HG03097 (cell line): ENCODE results near the gene ATP2A3.
A peak's percentile ranks its signal among the peaks of the same experiment; 100 is the strongest.

Experiments
- ATAC-seq: cut with Tn5 transposase; IDR thresholded peaks from one replicate; pipeline ENCODE4 v1.9.1; 2021; ENCODE audit not compliant: unreplicated experiment, low FRiP score

Gene ATP2A3

GRCh38 chr17:3895354-3895753 is 68.9 kb downstream of the ATP2A3 start:
- ATAC-seq = no peak

GRCh38 chr17:3894911-3895343 is 69.3 kb downstream of the ATP2A3 start:
- no peak for ATAC-seq

- no peak for ATAC-seq
These were observed 70.0 kb downstream of the ATP2A3 start for GRCh38 chr17:3894188-3894587.

DNA sequence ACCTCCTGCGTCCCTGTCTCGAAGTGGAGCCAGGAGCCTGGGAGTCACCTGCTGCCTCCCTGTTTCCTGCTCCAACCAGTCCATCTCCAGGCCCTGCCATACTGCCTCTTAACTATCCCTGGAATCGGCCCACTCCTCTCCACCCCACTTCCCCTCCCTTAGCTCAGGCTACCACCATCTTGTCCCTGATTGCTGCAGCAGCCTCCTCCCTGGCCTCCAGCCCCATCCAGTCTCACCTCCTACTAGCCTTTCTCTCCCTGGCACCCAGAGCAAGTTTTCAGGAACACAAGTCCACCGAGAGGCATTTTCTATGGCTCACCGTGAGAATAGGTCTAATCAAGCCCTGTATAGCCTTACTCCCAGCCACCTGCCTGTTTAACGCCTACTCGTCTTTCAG is 70.5 kb downstream of the ATP2A3 start:
- no peak for ATAC-seq

DNA sequence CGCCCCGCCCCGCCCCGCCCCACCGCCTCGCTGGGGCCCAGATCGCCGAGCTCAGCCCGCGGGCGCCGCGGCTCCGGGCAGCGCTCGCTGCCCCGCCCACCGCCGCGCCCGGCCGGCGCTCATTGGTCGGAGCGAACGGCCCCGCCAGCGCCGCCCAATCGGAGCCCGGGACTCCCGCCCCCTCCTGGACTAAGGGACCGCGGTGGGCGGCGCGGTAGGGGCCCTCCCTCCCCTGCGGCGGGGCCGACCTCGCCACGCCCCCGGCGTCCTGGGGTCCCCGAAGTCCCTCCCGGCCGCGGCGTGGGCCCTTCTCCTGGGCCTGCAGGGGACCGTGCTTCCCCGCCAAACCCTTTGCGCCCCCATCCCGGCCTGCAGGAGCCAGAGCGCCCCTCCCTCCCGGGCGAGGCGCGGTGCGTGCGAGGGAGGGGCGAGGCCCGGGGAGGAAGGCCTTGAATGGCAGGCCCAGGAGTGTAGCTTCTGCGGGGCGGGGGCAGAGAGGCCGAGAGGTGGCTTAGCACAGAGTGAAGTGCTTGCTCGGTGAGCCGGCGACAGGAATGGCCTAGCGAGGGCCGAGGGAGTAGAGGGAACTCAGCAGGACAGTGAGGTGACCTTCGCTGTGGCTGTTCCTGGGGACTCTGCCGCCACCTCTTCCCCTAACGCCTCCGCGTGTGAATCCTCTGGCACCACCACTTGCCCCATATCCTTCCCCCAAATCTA is 71.1 kb downstream of the ATP2A3 start, which contains the start of gene CAMKK1:
Gene CAMKK1, minus strand, starts transcription at position 51 of the 717 bp plus-strand sequence. CDS start 7,366 bp downstream, outside the sequence.
- peak; percentile 75 for ATAC-seq

- peak; percentile 17 for ATAC-seq
These were observed 71.9 kb downstream of the ATP2A3 start for GRCh38 chr17:3892095-3892998.

- ATAC-seq = no peak
These were observed 72.6 kb downstream of the ATP2A3 start for GRCh38 chr17:3891626-3892094.

- no peak for ATAC-seq
These were observed 73.4 kb downstream of the ATP2A3 start for GRCh38 chr17:3890878-3891219.

- ATAC-seq = no peak
These were observed 74.0 kb downstream of the ATP2A3 start for GRCh38 chr17:3890082-3890877.

GRCh38 chr17:3889325-3890012 is 74.8 kb downstream of the ATP2A3 start:
- ATAC-seq = no peak

DNA sequence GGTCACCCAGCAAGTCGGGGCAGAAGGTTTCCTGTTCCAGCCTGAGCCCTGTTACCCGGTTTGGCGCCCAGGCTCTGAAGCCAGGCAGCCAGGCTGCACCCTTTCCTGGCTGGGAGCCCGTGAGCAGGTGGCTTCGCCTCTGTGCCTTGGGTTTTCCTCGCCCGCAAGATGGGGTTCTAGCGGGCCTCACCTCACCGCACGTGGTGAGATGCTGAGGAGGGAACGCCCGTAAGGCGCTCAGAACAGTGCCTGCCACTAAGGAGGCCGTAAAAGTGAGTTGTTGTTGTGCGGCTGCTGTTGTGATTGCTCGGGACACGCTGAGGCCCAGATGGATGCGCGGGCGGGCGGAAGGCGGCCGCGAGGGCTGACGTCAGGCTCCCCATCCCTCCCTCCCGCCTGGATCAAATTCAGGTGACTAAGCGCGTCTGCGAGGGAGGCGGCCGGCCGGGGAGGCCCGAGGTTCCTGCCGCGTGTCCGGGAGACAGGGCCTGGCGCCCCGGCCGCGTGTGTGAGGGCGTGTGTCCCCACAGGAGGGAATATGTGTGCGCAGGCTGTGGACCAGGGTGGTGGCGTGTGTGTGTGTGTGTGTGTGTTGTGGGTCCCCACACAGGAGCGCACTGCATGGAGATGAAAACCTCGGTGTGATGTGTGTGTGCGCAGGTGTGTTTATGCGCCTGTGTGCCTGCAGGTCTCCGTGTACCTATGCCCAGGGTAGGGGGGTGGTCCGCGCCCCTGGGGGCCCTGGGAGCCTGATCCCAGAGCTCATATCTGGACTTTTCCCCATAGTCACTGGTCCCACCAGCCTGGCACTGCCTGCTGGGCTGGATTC is 75.7 kb downstream of the ATP2A3 start:
- no peak for ATAC-seq

DNA sequence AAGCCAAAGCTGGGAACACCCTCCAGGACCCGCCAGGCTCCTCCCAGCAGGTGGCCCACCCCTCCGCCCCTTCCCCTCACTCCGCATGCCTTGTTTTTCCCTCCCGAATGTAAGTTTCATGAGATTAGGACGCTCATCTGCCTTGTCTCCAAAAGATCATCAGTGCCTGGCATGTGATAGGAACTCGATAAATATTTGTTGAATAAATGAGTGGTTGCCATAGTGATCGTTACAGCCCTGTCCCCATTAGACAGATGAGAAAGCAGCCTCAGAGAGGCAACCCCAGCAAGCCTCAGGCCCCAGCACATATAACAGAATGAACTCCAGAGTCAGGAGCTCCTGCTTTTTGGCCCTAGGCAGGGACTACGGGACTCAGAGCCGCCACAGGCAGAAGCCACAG is 76.4 kb downstream of the ATP2A3 start:
- no peak for ATAC-seq

DNA sequence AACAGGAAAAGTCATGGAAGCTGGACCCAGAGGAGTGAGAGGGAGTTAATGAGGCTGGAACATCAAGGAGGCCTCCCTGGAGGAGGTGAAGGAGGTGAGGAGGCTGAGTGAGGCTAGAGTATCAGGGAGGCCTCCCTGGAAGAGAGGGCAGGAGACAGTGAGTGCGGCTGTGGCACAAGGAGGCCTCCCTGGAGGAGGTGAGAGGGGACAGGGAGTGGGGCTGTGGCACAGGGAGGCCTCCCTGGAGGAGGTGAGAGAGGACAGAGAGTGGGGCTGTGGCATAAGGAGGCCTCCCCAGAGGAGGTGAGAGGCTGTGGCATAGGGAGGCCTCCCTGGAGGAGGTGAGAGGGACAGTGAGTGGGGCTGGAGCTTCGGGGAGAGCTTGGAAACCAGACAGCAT is 76.8 kb downstream of the ATP2A3 start:
- ATAC-seq = no peak

GRCh38 chr17:3886776-3887175 is 77.5 kb downstream of the ATP2A3 start:
- ATAC-seq = no peak

- no peak for ATAC-seq
These were observed 78.3 kb downstream of the ATP2A3 start for GRCh38 chr17:3885970-3886369.

DNA sequence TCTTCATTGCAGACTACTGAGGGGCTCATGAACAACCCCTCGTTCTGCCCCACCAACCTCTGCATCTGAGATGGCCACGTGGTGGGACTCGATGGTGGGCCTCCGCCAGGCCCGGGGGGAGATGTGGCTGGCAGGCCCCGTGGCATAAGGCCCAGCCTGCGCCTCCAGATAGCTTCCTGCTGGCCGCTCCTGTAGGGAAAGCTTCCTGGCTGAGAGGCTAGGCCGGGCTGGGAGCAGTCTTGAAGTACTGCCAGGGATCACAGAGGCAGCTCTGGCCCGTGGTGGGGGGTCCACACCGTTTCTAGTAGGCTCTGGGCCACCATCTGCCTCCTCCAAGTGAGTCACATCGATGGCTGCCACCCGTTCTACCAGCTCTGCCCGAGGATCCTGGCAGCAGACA is 79.0 kb downstream of the ATP2A3 start:
- no peak for ATAC-seq

DNA sequence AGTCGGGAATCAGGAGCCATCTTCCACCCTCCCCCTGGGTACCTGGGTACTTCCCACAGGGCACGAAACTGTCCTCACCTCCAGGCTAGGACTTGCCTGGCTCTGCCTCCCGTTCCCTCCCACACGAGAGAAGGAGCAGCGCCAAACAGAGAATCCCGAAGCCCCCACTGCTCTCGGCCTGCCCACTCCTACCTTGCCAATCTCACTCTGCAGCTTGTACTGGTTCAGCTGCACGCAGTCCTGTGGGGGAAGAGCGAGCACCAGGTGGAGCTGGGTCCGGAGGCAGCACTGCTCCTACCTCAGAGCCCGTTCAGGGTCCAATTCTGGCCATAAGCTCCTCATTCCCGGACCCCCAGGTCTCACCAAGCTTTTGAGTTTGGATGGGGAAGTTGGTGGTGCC is 80.0 kb downstream of the ATP2A3 start:
- no peak for ATAC-seq

DNA sequence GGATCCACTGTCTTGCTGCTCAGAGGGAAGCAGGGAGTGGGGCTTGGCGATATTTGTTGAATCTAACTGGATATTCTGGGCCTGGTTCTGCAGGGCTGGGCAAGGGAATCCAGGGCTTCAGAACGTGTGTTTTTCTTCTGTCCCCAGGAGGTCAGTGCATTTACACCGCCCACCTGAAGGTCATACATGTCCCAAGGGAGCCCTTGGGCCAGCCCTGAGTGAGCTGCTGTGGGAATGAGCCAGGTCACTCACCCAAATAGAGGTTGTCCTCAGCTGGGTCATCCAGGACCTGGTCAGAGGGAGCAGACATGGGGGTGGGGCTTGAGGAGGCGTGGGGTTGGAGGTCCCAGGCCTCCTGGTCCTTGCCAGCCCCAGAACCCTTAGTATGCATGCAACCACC is 82.0 kb downstream of the ATP2A3 start:
- ATAC-seq = no peak

DNA sequence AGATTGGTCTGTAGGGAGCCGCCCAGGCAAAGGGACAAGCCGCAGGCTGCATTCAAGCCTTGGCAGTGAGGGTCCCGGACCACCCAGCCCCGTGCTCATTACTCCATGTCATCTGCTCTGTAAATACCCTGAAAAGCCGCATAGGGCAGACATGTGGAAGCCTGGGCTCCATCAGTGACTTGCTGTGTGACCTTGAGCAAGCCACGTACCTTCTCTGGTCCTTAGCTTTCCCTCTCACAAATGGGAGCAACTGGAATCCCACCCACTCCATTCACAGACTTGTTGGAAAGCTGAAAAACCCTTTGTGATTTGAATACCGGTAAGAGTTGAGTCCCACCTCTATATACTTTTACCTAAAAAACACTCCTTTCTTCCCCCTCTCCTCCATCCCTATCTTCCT is 83.3 kb downstream of the ATP2A3 start:
- no peak for ATAC-seq
